ENCODE results near the gene BRD1.
"Not testable (repeated sequence)": the region's sequence is repeated elsewhere in the genome, so short reads cannot be mapped to it uniquely, and the experiment has no call there.

The BRD1 gene

DNA sequence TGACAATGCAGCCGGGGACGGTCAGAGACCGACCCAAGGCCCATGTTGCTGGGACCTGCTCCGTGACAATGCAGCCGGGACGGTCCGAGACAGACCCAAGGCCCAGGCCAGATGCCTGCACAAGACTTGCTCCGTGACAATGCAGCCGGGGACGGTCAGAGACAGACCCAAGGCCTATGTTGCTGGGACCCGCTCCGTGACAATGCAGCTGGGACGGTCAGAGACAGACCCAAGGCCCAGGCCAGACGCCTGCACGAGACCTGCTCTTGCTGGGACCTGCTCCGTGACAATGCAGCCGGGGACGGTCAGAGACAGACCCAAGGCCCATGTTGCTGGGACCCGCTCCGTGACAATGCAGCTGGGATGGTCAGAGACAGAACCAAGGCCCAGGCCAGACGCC is 45.8 kb downstream of the BRD1 start:
- not testable (repeated sequence) for DNase-seq

DNA sequence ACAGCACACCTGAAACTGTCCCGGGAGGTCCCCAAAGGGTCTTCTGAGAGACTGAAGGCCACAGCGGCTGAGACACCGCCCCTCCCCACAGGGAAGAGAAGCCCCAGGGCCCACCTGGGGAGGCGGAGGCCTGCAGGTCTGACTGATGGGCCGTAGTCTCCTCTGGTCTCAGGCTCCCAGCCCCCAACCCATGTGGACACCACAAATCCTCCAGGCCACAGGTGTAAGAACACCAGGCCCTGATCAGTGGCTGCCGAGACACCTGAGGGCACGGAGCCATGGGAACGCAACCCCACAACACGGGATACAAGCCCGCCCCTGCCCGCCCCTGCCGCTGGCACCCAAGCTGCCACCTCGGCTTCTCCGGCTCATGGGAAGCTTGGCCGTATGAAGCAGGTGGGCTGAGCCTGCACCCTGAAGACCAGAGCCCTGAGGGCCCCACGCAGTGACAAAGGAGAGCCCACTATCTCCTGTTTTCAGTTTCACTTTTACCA is 46.3 kb downstream of the BRD1 start:
- no peak for DNase-seq

DNA sequence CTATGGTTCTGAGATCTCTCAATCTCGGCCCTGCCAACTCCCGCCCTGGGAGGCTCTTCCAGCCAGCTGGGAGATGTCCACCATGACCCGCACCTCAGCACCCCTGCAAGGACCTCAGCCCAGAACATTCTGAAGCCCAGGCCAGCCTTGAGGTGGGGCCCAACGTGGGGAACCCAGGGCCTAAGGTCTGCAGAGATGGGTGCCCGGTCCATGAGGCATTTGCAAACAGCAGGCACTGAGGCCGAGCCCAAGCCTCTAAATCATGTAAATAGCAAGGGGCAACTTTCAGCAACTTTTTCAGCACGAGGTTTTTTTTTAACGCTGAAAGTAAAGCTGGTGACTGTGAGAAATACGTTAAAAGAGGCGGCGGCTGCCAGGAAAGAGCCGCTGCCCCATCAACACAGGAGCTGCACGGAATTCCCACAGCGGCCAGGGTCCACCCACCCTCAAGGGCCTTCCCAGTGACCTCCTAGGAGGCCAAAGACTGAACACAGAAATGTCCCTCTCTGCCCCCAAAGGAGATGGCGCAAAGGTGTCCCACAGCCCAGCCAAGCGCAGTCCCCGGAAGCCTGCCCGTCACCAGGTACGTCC is 46.9 kb downstream of the BRD1 start:
- DNase-seq = no peak

DNA sequence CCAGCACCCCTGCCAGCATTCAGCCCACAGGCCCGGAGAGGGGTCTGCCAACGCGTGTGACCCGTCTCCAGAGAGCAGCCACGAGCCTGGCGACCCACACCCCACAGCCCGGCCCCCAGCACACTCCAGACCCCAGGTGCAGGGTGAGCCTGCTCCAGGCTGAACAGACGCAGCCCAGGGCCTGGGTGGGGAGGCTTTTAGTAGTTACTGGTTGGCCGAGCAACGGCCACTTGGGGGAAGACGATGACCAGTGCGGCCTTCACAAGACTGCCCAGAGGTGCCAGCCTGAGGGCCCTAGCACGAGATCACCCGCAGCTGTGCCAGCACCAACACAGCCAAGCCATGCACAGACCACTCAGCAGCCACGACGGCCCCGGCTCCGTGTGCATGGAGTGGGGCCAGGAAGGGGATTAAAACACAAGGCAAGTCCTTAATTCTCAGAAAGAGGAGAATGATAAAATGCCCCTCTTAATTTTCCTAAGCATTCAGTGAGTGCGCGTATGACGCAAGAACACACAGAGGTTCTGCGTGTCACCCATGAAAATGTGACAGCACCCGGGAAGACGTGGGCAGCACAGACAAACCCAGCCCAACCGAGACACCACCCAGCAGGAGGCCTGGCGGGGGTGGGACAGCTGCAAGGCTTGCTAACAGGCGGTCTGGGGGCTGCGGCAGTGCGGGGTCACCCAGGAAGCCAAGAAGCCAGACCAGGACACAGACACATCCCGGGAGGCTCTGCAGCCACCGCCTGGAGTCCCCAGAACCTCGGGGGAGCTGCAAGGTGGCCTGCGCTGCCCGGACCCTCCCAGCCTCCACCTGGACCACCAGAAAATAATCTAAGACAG is 47.6 kb downstream of the BRD1 start:
- no peak for DNase-seq

DNA sequence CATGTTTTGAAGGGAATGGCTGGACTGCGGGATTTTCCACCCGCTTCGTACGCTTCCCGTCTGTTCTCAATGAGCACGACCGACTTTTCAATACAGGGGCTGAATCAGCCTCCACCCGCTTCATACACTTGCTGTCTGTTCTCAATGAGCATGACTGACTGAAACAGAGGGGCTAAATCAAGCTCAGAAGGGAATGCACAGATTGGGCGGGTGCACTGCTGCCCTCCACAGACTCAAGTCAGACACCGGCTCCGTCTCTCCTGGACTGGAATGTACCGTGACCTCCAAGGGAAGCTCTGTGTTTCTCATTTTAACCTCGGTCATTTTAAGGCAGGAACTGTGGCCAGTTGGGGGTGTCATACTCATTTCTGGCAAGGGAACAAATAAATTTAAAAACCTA is 48.5 kb downstream of the BRD1 start:
- no peak for DNase-seq

DNA sequence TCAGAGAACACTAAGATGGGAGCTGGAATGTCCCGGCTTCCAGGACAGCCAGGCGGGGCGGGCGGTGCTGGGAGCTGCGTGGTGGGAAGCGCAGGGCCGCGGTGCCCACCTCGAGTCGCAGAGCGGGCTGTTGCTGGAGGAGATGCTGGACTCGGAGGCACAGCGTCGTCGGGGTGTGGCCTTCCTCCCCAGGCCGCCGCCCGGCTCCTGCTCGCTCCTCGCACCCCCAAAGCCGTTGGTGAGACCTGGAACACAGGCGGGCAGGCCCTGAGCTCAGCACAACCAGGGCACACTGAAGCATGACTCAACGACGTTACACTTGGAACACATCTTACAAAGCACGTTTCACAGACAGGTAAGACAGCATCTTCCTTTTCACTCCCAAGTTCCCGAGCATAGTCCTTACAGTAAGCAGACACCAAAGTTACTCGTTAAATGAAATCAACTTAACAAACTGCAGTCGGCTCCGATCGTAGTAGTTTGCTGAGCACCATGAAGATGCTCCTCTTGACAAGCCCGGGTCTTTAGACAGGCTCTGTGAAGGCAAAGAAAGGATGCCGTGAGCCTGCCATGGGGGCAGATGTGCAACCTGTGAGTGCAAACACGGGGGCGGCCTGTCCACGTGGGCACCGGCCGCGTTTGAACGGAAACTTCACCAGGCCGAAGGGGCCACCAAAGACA is 50.0 kb downstream of the BRD1 start:
- no peak for DNase-seq

DNA sequence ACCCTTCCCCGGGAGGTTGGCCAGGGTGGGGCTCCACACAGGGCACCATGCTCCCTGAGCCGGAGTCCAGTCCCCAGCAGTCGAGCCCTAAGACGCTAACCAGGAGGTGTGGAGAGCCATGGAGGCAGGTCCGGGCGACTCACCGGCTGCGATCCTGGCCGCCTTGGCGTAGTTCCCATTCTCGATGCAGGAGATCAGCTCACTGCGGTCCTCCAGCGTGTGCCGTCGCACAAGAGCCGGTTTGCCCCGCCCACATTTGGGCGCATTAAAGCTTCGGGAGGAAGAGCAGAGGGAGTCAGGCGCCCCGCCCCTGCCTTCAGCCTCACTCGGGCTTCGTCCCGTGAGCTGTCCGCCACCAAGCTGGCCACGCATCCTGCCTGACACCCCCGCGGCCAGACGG is 50.8 kb downstream of the BRD1 start:
- no peak for DNase-seq

DNA sequence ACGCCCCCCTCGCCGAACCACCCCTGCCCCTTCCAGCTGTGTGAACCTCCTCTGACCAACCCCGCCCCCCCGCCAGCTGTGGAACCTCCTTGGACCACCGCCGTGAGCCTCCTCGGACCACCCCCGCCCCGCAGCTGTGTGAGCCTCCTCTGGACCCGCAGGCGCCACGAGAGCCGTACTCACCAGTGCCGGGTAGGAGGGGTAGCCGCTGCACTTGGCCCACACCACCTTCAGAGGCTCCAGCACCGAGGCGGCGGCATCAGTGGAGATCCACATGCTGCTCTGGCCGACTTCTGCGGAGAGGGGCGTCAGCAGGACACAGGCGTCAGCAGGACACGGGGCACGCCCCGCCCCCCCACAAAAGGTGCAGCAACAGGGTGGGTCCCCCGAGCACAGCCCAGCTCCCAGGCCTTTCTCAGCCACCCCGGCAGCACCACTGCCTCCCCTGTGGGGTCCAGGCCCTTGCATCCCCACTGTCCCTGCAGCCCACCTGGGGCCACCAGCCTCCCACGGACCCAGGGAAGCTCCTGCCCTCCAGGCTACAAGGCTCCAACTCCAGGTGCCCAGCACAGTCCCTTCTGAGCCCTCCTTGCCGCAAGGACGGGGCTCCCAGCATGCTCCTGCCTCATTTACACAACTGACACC is 51.7 kb downstream of the BRD1 start:
- no peak for DNase-seq

DNA sequence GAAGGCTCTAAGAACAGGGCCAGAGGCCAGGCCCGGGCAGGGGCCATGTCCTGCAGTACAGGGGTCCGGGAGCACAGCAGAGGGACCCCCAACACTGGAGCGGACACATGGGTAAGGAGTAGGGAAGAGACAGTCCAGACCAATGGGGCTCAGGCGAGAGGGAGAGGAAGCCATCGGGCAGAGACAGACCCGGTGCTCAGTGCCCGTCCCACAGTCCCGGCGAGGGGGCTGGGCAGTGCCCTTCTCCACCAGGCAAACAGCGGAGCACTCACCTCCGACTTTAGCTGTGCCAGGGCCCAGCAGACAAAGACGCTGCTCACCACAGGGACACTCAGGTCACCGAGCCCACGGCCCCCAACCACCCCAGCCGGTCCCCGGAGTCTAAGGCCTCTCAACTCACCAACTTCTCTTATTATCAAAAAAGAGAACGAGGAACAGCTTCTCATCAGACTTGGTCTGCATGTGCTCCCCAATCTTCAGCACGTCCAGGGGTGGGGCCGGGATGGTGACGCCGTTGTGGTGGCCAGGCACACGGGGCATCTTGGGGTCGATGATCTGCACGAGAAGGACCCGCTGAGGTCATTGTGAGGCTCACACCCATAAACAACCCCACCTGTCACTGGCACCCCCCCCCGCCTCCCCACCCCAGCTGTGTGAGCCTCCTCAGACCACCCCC is 52.3 kb downstream of the BRD1 start:
- no peak for DNase-seq

DNA sequence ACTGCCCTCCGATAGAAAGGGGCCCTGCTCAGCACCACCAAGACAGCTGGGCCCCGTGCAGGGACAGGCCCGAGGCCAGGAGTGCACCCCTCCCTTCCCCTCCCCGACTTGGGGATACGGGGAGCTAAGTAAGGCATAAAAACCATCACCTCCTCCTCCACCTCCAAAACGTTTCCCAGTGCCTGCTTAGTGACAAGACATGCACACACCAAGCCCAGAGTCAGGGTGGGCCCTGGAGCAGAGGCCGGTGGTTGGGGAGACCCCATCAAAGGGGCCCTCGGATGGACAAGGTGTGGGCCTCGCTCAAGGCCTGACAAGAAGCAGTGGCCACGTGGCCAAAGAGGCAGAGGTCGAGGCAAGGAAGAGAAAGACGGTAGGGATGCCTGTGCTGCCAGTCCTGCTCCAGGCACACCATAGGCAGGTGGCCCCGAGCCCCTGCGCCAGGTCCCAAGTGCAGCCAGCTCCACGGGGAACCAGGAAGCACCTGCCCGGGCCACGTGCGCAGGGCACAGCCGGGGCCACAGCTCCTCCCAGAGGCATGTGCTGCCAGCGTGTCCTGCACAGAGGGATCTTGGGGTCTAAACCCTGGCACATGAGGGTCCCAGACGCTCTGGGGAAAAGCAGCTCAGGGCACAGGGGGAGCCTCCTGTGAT is 53.0 kb downstream of the BRD1 start:
- DNase-seq = no peak

DNA sequence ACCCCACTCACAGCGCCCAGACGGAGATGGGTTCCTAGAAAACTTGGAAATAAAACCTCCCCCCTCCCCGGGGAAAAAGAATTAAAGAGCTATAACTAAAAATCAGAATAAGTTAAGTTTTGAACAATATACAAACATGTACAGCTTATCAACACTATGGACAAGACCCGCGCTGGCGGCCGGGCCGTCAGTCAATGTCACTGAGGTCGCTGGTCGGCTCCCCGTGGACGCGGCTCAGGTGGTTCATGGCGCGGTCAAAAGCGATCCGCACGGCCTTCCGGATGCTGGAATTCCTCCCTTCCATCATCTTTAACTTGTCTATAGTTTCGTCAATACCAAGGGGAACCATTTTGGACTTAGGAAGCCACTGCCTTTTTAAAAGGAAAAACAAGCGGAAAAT is 53.6 kb downstream of the BRD1 start:
- DNase-seq = no peak

DNA sequence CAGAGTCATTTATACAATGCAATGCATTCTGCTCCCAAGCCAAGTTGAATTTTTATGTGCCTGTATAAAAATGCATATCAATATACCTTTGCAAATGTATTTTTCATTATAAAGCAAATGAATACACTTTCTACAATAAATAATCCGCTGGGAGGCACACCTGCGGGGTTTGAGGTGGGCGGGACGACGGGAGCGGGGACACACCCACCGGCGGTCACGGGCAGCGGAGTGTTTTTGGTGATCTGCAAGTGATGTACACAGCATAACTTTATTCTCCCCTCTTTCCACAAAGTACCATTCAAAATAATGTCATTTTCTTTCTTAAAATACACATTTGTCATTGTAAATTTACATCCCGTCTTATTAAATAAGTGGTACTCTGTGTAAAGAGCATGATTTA is 54.1 kb downstream of the BRD1 start:
- DNase-seq = no peak

DNA sequence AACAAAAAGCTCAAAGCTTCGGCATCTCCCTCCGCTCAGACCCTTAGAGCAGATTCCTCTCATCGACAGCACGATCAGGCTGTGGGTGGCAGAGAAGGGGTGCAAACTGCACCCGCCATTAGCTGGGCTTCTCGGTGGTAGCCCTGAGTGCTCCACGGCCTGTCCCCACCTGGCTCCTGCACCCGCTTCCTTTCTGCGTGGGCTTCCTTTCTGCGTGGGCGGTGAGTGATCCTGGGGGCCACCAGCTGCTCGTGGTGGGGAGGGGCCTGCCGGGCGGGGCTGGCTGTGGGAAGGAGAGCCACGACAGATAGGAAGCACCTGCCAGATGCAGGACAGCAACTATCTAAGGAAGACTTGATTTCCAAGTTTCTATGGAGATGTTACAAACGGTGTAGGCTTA is 55.0 kb downstream of the BRD1 start:
- no peak for DNase-seq

DNA sequence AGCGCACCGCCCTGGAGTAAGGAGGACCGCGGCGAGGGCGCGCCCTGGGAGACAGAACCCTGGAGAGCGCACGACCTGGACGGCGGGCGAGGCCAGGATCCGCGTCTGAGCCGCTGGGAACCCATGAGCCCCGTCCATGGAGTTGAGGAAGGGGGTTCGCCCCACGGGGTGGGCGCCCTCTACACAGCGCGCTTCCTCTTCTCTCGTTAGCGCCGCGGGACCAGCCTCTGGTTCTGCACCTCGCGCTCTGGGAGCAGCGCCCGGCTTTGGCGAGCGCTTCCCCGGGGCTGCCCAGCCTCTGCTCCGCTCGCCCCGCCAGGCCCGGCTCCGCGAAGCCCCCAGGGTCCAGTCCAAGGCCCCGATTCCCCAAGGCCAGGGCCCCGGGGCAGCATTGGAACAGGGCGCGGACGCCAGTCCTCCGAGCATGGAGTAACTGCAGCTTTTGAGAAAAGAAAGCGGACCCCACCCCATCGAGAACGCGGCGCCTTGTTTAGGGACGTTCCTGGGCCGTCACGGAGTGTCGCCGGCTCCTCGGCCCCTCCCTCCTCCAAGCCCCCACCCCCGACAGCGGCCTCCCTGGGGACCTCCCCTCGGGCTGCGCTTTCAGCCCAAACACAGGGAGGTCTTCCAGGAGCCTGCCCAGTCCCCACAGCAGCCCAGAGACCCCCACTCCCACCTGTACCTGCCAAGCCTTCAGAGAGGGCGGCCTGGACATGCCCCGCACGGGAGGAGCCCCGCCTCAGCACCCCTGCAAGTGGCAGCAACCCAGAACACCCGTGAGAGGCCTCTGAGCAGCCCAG is 56.2 kb downstream of the BRD1 start:
- DNase-seq = no peak

DNA sequence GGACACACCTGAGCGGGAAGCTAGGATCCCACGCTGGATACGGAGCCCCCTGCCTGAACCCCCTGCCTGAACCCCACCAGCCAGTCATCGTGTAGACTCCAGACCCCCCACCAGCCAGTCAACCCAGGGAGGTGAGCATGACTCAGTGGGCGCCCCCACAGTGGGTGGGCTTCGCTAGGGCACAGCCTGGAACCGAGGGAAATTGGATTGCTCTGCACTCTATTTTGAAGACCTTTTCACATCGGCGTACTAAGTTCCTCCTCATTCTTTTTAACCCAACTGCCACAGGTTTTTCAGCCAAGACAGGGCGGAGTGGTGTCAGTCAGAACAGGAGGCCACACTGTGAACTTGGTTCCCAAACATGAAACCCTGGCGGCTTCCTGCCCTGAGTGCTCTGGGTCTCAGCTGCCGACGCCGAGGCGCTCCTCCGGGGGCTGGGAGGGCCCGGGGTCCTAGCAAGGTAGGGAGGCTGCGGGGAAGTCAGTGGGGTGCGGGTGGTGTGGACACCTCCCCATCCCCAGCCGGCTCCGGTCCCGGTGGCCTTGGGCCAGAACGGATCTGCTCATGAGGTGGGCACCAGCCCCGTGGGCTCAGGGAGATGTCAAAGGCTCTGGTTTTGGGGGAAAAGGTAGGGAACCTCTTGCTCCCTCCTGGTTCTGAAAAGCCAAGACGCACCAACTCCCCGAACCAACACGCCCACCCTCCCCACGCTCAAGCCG is 57.0 kb downstream of the BRD1 start:
- DNase-seq = no peak

DNA sequence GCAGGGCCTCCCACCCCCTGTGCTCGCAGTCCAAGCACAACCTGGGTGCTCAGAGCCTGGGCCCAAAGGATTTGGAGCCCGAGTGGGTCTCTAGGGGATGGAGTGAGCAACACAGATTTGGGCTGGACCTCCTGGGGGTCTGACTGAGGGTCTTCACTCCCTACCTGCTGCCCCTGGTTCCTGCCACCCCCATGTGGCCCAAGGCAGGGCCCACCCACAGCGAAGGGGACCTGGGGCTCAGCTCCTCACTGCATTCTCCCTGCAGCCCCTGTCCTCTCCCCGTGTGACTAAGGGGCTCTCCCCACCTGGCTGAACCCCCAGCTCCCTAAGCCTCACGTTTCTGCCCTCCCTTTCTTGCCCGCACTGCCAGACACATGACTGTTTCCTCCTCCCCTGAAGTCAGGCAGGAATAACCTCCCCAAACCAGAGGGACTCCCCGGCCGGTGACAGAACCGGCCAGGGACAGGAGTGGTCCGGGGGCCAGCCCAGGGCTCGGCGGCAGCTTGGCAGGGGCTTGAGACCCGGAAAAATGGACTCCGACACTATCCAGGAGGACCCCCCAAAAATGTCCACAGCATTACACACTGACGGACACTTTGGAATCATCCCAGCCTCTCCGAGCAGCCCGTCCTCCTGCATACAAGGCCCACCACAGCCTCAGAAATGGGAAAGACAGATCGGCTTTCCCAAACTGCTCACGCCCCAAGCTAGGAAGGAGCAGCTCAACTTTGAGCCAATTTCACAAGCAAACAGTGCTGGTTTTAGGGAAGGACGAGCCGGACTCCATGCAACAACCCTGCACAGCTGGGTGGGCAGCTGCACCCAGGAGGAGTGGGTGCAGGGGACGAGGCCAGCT is 57.8 kb downstream of the BRD1 start:
- no peak for DNase-seq

DNA sequence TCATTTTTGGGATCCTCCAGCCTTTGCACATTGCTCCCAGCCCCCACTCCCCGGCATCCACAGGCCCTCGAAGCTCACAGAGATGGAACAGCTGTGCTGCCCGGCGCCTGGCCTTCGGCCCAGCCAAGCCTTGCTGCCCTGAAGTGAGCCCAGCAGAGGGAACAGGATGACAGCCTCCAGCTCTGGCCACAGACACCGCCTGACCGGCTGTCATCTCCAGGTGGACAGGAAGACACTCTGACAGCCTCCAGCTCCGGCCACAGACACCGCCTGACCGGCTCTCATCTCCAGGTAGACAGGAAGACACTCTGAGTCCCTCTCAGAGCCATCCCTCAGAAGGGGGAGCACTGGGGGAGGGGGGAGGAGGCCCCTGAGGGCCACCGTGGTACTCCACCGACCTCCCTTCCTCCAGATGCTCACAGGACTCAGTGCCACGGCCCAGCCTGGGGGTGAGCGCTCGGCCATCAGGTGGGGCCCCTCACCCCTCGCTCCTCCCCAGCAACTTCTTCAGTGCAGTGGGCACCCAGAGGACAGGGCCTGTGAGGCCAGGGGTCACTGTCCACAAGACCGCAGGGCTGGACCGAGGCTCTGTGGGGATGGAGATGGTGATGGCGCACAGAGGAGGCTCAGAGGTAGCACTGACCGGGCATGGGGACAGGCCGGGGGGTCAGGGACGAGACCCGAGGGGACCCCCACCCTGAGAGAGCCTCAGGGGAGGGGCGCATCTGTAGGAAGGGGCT is 58.6 kb downstream of the BRD1 start:
- no peak for DNase-seq

DNA sequence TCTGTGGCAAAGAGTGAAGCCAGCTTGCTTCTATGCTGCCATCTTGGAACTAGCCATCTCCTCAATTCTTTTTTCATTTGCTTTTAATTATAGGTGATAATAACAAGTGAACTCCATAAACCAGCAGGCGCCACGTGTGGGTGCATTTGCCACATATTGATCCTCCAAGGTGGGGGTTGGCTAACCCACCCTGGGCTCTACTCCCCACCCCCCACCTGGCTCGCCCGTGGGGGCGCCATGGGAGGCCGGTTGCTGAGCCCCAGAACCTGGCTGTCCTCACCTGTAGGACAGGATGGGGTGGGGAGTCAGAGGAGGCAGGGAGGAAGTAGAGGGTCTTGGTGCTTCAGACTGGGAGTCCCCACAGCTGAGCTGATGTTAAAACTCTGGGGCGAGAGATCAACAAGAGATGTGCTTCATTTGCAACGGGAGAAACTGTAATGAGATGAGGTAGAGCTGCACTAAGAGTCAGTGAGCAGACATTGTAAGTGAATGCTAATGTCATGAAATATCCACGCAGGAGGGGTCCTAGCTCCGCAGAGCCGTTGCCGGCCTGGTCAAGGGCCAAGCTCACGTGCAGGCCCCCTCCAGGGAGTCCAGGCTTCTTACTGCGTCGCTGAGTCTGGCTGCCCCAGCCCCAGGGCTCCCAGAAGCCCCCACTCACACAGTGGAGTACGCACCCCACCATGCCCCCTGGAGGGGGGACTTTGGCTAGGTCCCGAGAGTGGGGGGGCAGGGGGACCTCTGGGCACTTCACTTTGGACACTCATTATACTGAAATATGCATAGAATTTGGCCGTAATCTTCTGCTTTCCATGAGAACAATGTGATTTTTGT is 59.4 kb downstream of the BRD1 start:
- no peak for DNase-seq
